Fibroblast of lung (primary cell): Measurements from ENCODE around the gene SHANK1. TPM values are rescaled to one million over a fixed set of nuclear protein-coding genes. Genes with fewer than 3 reads are reported as not detected.

Experiments
- DNase-seq, 2 donors: peaks; one replicate each; pipeline versions ENCODE4 v3.0.0 to v3.0.0-alpha.2; 2010; ENCODE audit warnings: low read depth in 2 of 2
- H2AFZ ChIP-seq: 2 replicates; pipeline ENCODE4 v1.5.1; 2012; ENCODE audit warnings: low read length, control low read depth, inconsistent platforms
- H3K27ac ChIP-seq: 2 replicates; pipeline ENCODE4 v1.5.1; 2011; ENCODE audit warnings: low read length, control low read depth; ENCODE audit not compliant: insufficient read depth
- H3K27me3 ChIP-seq: 2 replicates; pipeline ENCODE4 v1.5.1; 2011; ENCODE audit warnings: mild to moderate bottlenecking, low read length; ENCODE audit not compliant: control insufficient read depth, insufficient read depth
- H3K36me3 ChIP-seq: 2 replicates; pipeline ENCODE4 v1.5.1; 2011; ENCODE audit warnings: low read length; ENCODE audit not compliant: control insufficient read depth, insufficient read depth
- H3K4me1 ChIP-seq: 2 replicates; pipeline ENCODE4 v1.5.1; 2011; ENCODE audit warnings: low read length; ENCODE audit not compliant: control insufficient read depth, insufficient read depth; ENCODE audit errors: extremely low read depth
- H3K4me2 ChIP-seq: 2 replicates; pipeline ENCODE4 v1.5.1; 2011; ENCODE audit warnings: low read length, control low read depth; ENCODE audit not compliant: insufficient read depth; ENCODE audit errors: extremely low read depth
- H3K4me3 ChIP-seq, 4 experiments: fragments of 200-600 bp in 1 of 4; sonication (generic) in 1 of 4; replicated peaks in 1 of 4; 2 replicates each; pipeline ENCODE4 v1.5.1; 2011 to 2016; ENCODE audit warnings: low read length in 4 of 4, low read depth in 3 of 4, mild to moderate bottlenecking in 3 of 4, control low read depth in 2 of 4, inconsistent platforms in 1 of 4, mixed read lengths in 1 of 4; ENCODE audit not compliant: insufficient read depth in 1 of 4; ENCODE audit errors: control extremely low read depth in 1 of 4
- H3K79me2 ChIP-seq: 2 replicates; pipeline ENCODE4 v1.5.1; 2012; ENCODE audit warnings: mild to moderate bottlenecking, low read length, inconsistent platforms; ENCODE audit not compliant: control insufficient read depth, insufficient read depth
- H3K9ac ChIP-seq: 2 replicates; pipeline ENCODE4 v1.5.1; 2011; ENCODE audit warnings: mild to moderate bottlenecking, low read length, control low read depth; ENCODE audit not compliant: insufficient read depth
- H3K9me3 ChIP-seq: 2 replicates; pipeline ENCODE4 v1.5.1; 2012; ENCODE audit warnings: low read depth, low read length; ENCODE audit not compliant: control insufficient read depth, insufficient read depth
- H4K20me1 ChIP-seq: 2 replicates; pipeline ENCODE4 v1.5.1; 2011; ENCODE audit warnings: low read length; ENCODE audit not compliant: control insufficient read depth, insufficient read depth; ENCODE audit errors: extremely low read depth
- EZH2 ChIP-seq: IDR thresholded peaks from 2 replicates; pipeline ENCODE4 v1.5.1; 2012; ENCODE audit warnings: low read length, control low read depth, mild to moderate bottlenecking; ENCODE audit errors: missing control alignments
- polyA plus RNA-seq, 2 donors: library from polyadenylated mRNA; depleted of rRNA in 1 of 2; stranded (reverse) in 1 of 2; unstranded in 1 of 2; fragments of >200 nt; gene quantifications; 2 replicates each; pipeline ENCODE4 v1.2.1, GENCODE V29; 2011 to 2012; ENCODE audit warnings: missing spikeins in 1 of 2
- total RNA-seq: library from RNA; depleted of rRNA; stranded (reverse); fragments of >200 nt; gene quantifications from 2 replicates; pipeline ENCODE4 v1.2.1, GENCODE V29; 2014
- TF ChIP-seq, protein P1 (sequence below), 2 donors: IDR thresholded peaks in 1 of 2; conservative IDR thresholded peaks in 1 of 2; 1 replicate in 1 of 2; 2 replicates in 1 of 2; pipeline ENCODE4 v1.5.1; 2011 to 2012; ENCODE audit warnings: low read length in 2 of 2, control low read depth in 1 of 2, inconsistent platforms in 1 of 2, low read depth in 1 of 2, mild to moderate bottlenecking in 1 of 2

Gene SHANK1
- total and polyA plus RNA-seq, 2 donors (not counting 1 experiment from before 2014, with no cell fraction given), result 1.4 to 7.9 TPM

DNA sequence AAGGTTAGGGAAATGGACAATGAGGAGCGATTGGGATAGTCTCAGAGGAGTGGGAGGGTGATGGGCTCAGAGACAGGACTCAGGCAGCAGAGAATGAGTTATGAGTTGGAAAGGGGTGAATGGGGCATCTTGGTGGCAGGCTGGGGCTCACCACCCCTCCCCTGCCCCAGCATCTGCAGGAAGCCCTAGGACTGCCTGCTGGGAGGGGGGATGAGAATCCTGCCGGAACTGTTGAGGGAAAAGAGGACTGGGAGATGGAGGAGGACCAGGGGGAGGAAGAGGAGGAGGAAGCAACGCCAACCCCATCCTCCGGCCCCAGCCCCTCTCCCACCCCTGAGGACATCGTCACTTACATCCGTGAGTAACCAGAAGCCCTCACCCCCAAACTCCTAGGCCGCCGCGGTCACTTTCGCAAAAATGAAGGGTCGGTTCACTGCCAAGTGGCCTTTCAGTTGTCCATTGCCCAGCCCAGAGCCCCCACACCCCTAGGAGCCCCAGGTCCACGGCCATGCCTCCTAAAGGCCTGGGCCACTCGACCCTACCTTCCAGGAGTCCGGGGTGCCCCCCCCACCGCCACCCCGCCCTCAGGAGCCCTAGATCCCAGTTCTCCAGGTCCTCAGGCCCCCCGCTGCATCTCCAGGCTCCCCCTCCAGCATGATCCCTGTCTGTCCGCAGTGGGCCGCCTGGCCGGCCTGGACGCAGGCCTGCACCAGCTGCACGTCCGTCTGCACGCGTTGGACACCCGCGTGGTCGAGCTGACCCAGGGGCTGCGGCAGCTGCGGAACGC lies 4.3 kb upstream of the SHANK1 start:
- Histone ChIP-seq H3K27me3 (no peaks in the 10 kb centered on the region), H3K36me3 (peaks cover 2% of the 10 kb centered on the region), H3K9ac (peak overlapping the region; percentile 61), H3K4me1 (peaks cover 25% of the 10 kb centered on the region), H4K20me1 (no peaks in the 10 kb centered on the region), H3K4me3 (peak overlapping the region; percentile 52 to 80 (median 74)), H2AFZ (peak overlapping the region; percentile 75), H3K4me2 (peak overlapping the region; percentile 99), H3K9me3 (no peaks in the 10 kb centered on the region), H3K79me2 (peaks cover 12% of the 10 kb centered on the region), H3K27ac (peak overlapping the region; percentile 77)
- no peak for DNase-seq
- no peak for TF ChIP-seq EZH2
- TF ChIP-seq, protein P1, sequence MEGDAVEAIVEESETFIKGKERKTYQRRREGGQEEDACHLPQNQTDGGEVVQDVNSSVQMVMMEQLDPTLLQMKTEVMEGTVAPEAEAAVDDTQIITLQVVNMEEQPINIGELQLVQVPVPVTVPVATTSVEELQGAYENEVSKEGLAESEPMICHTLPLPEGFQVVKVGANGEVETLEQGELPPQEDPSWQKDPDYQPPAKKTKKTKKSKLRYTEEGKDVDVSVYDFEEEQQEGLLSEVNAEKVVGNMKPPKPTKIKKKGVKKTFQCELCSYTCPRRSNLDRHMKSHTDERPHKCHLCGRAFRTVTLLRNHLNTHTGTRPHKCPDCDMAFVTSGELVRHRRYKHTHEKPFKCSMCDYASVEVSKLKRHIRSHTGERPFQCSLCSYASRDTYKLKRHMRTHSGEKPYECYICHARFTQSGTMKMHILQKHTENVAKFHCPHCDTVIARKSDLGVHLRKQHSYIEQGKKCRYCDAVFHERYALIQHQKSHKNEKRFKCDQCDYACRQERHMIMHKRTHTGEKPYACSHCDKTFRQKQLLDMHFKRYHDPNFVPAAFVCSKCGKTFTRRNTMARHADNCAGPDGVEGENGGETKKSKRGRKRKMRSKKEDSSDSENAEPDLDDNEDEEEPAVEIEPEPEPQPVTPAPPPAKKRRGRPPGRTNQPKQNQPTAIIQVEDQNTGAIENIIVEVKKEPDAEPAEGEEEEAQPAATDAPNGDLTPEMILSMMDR (conservative IDR thresholded peaks at IDR 0.05 in 1 of 2, IDR thresholded peaks at IDR 0.05 in 1 of 2; ENCODE audit: low read depth in 1 of 2, low read length in 2 of 2), result no peak

DNA sequence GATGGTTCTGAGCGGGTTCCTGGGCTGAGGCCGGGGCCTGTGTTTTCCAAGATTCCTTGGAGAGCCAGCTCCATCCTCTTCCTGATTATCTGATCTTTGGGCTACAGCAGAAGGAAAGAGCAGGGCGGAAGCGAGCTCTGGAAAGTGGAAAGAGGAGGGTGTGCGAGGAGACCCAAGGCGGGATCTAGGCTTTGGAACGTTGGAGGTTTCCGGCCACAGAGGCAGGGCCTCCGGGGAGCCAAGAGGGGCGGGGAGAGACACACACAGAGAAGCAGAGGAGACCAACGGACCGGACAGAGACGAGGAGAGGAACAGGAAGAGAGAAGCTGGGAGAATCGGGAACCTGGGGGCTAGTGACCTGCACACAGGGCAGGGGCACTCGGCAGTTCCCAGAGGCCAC lies 3.5 kb upstream of the SHANK1 start, which contains the start of gene CLEC11A:
CLEC11A (plus strand) TSS at position 296 of the 400 bp plus-strand sequence. CDS start 162 bp downstream, outside the sequence.
- peak within 1 kb of the TSS; percentile 99 for H3K4me2 ChIP-seq
- peaks cover 12% of the 10 kb centered on the region for H3K79me2 ChIP-seq
- H3K27ac ChIP-seq, result peak within 1 kb of the TSS; percentile 77
- peak in 1 of 2 donors; percentile 62 for DNase-seq
- H3K9ac ChIP-seq, result peak within 1 kb of the TSS; percentile 61
- no peaks in the 10 kb centered on the region for H3K9me3 ChIP-seq
- no peaks in the 10 kb centered on the region for H4K20me1 ChIP-seq
- peak within 1 kb of the TSS; percentile 52 to 80 (median 74) for H3K4me3 ChIP-seq
- peaks cover 2% of the 10 kb centered on the region for H3K36me3 ChIP-seq
- TF ChIP-seq EZH2, result no peak
- TF ChIP-seq, protein P1 (conservative IDR thresholded peaks at IDR 0.05 in 1 of 2, IDR thresholded peaks at IDR 0.05 in 1 of 2; ENCODE audit: low read depth in 1 of 2, low read length in 2 of 2), result no peak
- H2AFZ ChIP-seq, result peak within 1 kb of the TSS; percentile 36
- H3K27me3 ChIP-seq, result no peaks in the 10 kb centered on the region
- H3K4me1 ChIP-seq, result peaks cover 25% of the 10 kb centered on the region

- DNase-seq, result no peak
- peak overlapping the region; percentile 77 for H3K27ac ChIP-seq
- H3K79me2 ChIP-seq, result peaks cover 12% of the 10 kb centered on the region
- peaks cover 2% of the 10 kb centered on the region for H3K36me3 ChIP-seq
- no peaks in the 10 kb centered on the region for H4K20me1 ChIP-seq
- H3K4me1 ChIP-seq, result peaks cover 25% of the 10 kb centered on the region
- H3K9me3 ChIP-seq, result no peaks in the 10 kb centered on the region
- TF ChIP-seq, protein P1 (conservative IDR thresholded peaks at IDR 0.05 in 1 of 2, IDR thresholded peaks at IDR 0.05 in 1 of 2; ENCODE audit: low read depth in 1 of 2, low read length in 2 of 2), result no peak
- TF ChIP-seq EZH2, result no peak
- no peaks in the 10 kb centered on the region for H3K27me3 ChIP-seq
- peak overlapping the region; percentile 52 to 80 (median 74) for H3K4me3 ChIP-seq
- H3K4me2 ChIP-seq, result peak overlapping the region; percentile 99
- no peak overlapping the region for H3K9ac ChIP-seq
- H2AFZ ChIP-seq, result peak overlapping the region; percentile 22
These were observed 2.8 kb upstream of the SHANK1 start for GRCh38 chr19:50722201-50723013.
